ENCODE results near the gene SYNE3. TPM values are rescaled to one million over a fixed set of nuclear protein-coding genes. Genes with fewer than 3 reads are reported as not detected.
A peak's percentile ranks its signal among the peaks of the same experiment; 100 is the strongest.

SYNE3 gene
- total RNA-seq, 2 experiments from 2014 or later, result 65.8 to 81.6 TPM

DNA sequence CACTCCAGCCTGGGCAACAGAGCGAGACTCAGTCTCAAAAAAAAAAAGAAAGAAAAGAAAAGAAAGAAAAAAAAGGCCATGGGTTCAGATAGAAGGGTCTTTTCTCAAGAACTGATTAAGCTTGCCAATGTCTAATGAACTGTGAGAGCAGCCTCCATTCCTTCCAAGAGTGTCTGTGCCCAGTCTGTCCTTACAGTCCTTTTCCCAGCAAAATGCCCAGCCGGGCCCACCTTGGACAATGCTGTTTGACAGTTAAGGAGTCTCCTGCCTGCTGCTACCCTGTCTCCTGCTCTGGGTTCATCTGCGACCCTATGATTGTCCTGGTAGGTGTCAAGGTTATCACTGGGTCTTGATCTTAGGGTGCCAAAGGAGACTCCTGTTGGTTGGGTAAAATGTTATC lies 21.4 kb downstream of the SYNE3 start:
- DNase-seq, result no peak
- no peaks in the 10 kb centered on the region for H3K27me3 Mint-ChIP-seq
- H3K4me3 Mint-ChIP-seq, result no peak overlapping the region
- CTCF ChIA-PET, result interaction anchor here (1.0 to 1.1 kb wide), 2 partner anchors 9 to 39 kb away, joined by 3 read pairs; no protein-coding TSS in a partner anchor
- no peak for ATAC-seq
- peaks cover 34% of the 10 kb centered on the region for H3K36me3 Mint-ChIP-seq
- H3K4me1 Mint-ChIP-seq, result peaks cover 64% of the 10 kb centered on the region
- no peaks in the 10 kb centered on the region for H3K9me3 Mint-ChIP-seq (ENCODE audit: low read depth)
- H3K27ac Mint-ChIP-seq, result peak overlapping the region; percentile 86

- ATAC-seq, result no peak
- Mint-ChIP-seq H3K4me1 (peaks cover 66% of the 10 kb centered on the region), H3K27ac (peak overlapping the region; percentile 51), H3K36me3 (peaks cover 32% of the 10 kb centered on the region), H3K9me3 (ENCODE audit: low read depth) (no peaks in the 10 kb centered on the region), H3K27me3 (no peaks in the 10 kb centered on the region), H3K4me3 (no peak overlapping the region)
- CTCF ChIA-PET, result interaction anchor here (1.0 to 1.6 kb wide), 2 partner anchors 9 to 29 kb away, joined by 3 read pairs; no protein-coding TSS in a partner anchor
- no peak for DNase-seq
These were observed 22.0 kb downstream of the SYNE3 start for GRCh38 chr14:95494456-95494855.

DNA sequence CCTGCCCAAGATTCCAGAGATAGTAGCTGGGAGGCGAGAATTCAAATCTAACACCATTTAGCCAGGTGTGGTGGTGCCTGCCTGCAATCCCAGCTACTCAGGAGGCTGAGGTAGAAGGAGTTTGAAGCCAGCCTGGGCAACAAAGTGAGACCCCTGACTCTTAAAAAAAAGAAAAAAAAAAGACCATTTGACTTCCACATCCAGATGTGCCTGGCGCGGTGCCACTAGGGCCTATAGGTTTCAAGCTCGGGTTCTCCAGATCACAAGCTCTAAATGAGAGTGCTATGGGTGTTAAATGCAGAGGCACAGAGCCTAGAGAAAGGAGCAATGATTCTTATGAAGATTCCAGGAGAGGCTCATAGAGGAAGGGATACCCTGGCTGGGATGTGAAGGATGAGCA lies 22.5 kb downstream of the SYNE3 start:
- Mint-ChIP-seq H3K27me3 (no peaks in the 10 kb centered on the region), H3K9me3 (ENCODE audit: low read depth) (no peaks in the 10 kb centered on the region), H3K4me1 (peaks cover 62% of the 10 kb centered on the region), H3K4me3 (no peak overlapping the region), H3K36me3 (peaks cover 29% of the 10 kb centered on the region), H3K27ac (peak overlapping the region; percentile 51)
- DNase-seq, result no peak
- CTCF ChIA-PET, result interaction anchor here (1.0 to 1.6 kb wide), 3 partner anchors 8 to 30 kb away, joined by 3 read pairs; no protein-coding TSS in a partner anchor
- no peak for ATAC-seq

GRCh38 chr14:95493503-95493902 lies 22.9 kb downstream of the SYNE3 start:
- Mint-ChIP-seq H3K36me3 (peaks cover 32% of the 10 kb centered on the region), H3K27me3 (no peaks in the 10 kb centered on the region), H3K4me1 (peaks cover 61% of the 10 kb centered on the region), H3K27ac (no peak overlapping the region), H3K9me3 (ENCODE audit: low read depth) (no peaks in the 10 kb centered on the region), H3K4me3 (no peak overlapping the region)
- CTCF ChIA-PET, result interaction anchor here (1.0 to 1.6 kb wide), 4 partner anchors 15 to 33 kb away, joined by 3 to 5 read pairs (median 3); no protein-coding TSS in a partner anchor
- DNase-seq (no peak), ATAC-seq (no peak)

- peaks cover 51% of the 10 kb centered on the region for H3K4me1 Mint-ChIP-seq
- CTCF ChIA-PET, result interaction anchor here (1.4 kb wide), 1 partner anchor 17 kb away, joined by 3 read pairs; no protein-coding TSS in a partner anchor
- ATAC-seq (no peak), DNase-seq (no peak)
- H3K27me3 Mint-ChIP-seq, result no peaks in the 10 kb centered on the region
- no peak overlapping the region for H3K27ac Mint-ChIP-seq
- H3K9me3 Mint-ChIP-seq (ENCODE audit: low read depth), result no peaks in the 10 kb centered on the region
- H3K36me3 Mint-ChIP-seq, result peaks cover 35% of the 10 kb centered on the region
- no peak overlapping the region for H3K4me3 Mint-ChIP-seq
These were observed 24.4 kb downstream of the SYNE3 start for GRCh38 chr14:95491936-95492608.

DNA sequence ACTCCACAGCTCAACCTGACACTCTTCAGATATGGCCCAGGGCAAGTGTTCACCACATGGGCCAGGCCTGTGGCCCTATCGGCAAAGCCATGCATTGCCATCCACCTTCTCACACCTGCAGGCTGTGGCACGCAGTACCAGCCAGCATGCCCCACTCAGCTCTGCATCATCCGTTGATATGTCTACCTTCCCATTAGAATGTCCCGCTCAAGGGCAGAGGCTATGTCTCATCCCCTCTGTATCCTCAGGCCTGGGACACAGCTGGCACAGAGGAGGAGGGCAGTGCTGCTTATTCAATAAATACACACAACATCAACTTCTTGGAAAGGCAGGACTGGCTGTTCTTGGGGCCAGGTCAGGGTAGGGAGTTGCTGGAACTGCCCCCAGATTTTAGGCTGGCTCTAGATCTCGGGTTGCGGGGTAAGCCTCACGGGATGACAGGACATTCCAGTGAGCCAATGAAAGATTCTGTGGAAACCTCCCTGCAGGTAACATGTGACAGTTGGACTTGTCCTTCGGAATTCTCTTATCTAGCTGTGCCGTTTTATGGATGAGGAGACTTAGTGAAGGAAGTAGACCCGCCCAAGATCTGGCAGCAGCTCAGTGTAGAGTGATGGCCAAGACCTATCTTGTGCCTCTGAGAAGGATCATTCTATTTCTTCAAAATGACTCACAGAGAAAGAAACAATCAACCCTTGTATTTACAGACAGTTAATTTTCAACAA lies 25.6 kb downstream of the SYNE3 start:
- no peaks in the 10 kb centered on the region for H3K9me3 Mint-ChIP-seq (ENCODE audit: low read depth)
- DNase-seq, result no peak
- H3K27me3 Mint-ChIP-seq, result no peaks in the 10 kb centered on the region
- H3K4me3 Mint-ChIP-seq, result no peak overlapping the region
- no peak for ATAC-seq
- H3K36me3 Mint-ChIP-seq, result peaks cover 33% of the 10 kb centered on the region
- no peak overlapping the region for H3K27ac Mint-ChIP-seq
- CTCF ChIA-PET, result interaction anchor here (1.3 kb wide), 1 partner anchor 36 kb away, joined by 5 read pairs; no protein-coding TSS in a partner anchor
- H3K4me1 Mint-ChIP-seq, result peaks cover 39% of the 10 kb centered on the region

GRCh38 chr14:95490138-95490509 lies 26.3 kb downstream of the SYNE3 start:
- Mint-ChIP-seq H3K4me3 (no peak overlapping the region), H3K4me1 (peaks cover 31% of the 10 kb centered on the region)

DNA sequence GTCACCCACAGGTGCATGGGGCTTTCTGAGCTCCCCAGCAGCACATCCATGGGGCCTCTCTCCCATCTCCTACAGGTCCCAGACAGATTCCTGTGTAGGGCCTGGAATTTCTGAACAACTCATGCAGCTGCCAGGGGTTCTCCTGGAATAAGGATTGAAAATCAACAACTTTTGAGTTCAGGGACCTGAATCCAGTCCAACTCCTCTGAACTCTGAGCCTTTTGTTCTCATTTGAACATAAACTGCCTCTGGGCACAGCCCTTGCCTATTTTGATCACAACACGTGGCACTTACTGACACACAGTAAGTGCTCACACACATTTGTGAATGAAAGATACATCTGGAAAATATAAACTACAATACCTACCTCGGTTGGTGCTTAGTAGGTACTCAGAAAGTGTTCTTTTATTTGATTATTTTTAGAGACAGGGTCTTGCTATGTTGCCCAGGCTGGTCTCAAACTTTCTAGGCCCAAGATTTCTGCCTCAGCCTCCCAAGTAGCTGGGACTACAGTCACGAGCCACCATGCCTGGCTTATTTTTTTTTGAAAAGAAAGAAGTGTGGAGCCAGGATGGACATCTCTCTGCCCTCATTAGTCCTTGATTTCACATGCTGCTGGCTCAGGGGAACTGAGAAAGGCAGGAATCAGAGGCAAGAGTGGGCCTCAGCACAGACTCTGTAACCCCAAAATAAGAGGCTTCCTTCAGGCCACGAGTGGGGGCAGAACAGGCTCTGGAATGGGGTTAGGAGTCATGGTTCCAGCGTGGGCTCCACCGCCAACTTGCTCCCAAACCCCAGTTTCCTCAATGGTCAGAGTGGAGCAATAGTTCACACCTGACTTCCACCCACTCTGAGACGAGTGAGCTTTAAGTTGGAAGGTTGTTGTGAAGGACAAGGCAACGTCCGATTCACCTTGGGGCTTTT lies 27.0 kb downstream of the SYNE3 start:
- ATAC-seq (no peak), DNase-seq (no peak)
- H3K9me3 Mint-ChIP-seq (ENCODE audit: low read depth), result no peaks in the 10 kb centered on the region
- H3K36me3 Mint-ChIP-seq, result peaks cover 29% of the 10 kb centered on the region
- CTCF ChIA-PET, result interaction anchor here (1.0 to 1.3 kb wide), 2 partner anchors 38 to 47 kb away, joined by 3 to 5 read pairs; no protein-coding TSS in a partner anchor
- no peak overlapping the region for H3K4me3 Mint-ChIP-seq
- H3K27ac Mint-ChIP-seq, result peak overlapping the region; percentile 55
- no peaks in the 10 kb centered on the region for H3K27me3 Mint-ChIP-seq
- peaks cover 27% of the 10 kb centered on the region for H3K4me1 Mint-ChIP-seq

More at GRCh38 chr14:95490138-95490509, 26.3 kb downstream of the SYNE3 start:
- CTCF ChIA-PET, result interaction anchor here (1.0 to 1.3 kb wide), 2 partner anchors 37 to 48 kb away, joined by 3 to 5 read pairs; no protein-coding TSS in a partner anchor
- Mint-ChIP-seq H3K27me3 (no peaks in the 10 kb centered on the region), H3K27ac (no peak overlapping the region), H3K36me3 (peaks cover 29% of the 10 kb centered on the region), H3K9me3 (ENCODE audit: low read depth) (no peaks in the 10 kb centered on the region)
- ATAC-seq (no peak), DNase-seq (no peak)

DNA sequence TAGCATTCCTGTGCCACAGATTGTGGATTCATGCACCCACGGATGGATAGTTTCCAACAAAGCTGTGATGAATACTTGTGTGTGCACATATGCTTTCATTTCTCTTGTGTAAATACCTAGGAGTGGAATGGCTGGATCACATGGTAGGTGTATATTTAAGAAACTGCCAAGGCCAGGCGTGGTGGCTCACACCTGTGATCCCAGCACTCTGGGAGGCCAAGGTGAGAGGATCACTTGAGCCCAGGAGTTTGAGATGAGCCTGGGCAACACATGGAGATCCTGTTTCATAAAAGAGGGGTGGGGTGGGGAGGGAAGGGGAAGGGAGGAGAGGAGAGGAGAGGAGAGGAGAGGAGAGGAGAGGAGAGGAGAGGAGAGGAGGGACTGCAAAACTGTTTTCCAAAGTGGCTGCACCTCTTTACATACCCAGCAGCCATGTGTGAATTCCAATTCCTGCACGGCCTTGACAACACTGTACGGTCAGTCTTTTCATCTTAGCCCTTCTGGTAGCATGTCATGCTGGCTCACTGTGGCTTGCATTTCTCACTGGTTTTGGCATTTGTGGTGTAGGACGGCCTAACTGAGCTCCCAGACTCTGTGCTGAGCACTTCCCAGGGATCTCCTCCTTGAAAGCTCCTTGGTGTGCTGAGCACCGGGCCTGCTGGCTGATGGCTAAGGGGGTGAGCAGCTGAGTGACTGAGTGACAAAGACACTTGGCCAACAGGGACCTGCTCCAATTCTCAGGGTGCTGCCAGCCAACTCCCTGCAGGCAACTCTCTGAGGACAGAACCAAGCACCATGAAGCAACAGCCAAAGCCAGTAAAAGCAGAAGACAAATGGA lies 27.9 kb downstream of the SYNE3 start:
- H3K4me1 Mint-ChIP-seq, result peaks cover 27% of the 10 kb centered on the region
- peaks cover 24% of the 10 kb centered on the region for H3K36me3 Mint-ChIP-seq
- no peak for DNase-seq
- ATAC-seq, result no peak
- no peaks in the 10 kb centered on the region for H3K9me3 Mint-ChIP-seq (ENCODE audit: low read depth)
- H3K27me3 Mint-ChIP-seq, result no peaks in the 10 kb centered on the region
- no peak overlapping the region for H3K4me3 Mint-ChIP-seq
- CTCF ChIA-PET, result interaction anchor here (1.0 to 1.5 kb wide), 2 partner anchors 8 to 46 kb away, joined by 3 to 4 read pairs; no protein-coding TSS in a partner anchor
- peak overlapping the region; percentile 55 for H3K27ac Mint-ChIP-seq

GRCh38 chr14:95487669-95488084 lies 28.8 kb downstream of the SYNE3 start:
- H3K4me1 Mint-ChIP-seq, result peaks cover 26% of the 10 kb centered on the region
- no peaks in the 10 kb centered on the region for H3K9me3 Mint-ChIP-seq (ENCODE audit: low read depth)
- peak overlapping the region; percentile 2 for H3K27ac Mint-ChIP-seq
- peaks cover 23% of the 10 kb centered on the region for H3K36me3 Mint-ChIP-seq
- DNase-seq (no peak), ATAC-seq (no peak)
- no peak overlapping the region for H3K4me3 Mint-ChIP-seq
- H3K27me3 Mint-ChIP-seq, result no peaks in the 10 kb centered on the region
- CTCF ChIA-PET, result interaction anchor here (1.5 kb wide), 1 partner anchor 9 kb away, joined by 4 read pairs; no protein-coding TSS in a partner anchor

- ATAC-seq (no peak), DNase-seq (no peak)
- H3K4me3 Mint-ChIP-seq, result no peak overlapping the region
- no peak overlapping the region for H3K27ac Mint-ChIP-seq
- H3K36me3 Mint-ChIP-seq, result peaks cover 17% of the 10 kb centered on the region
- no peaks in the 10 kb centered on the region for H3K27me3 Mint-ChIP-seq
- CTCF ChIA-PET, result interaction anchor here (1.5 kb wide), 1 partner anchor 10 kb away, joined by 4 read pairs; no protein-coding TSS in a partner anchor
- peaks cover 23% of the 10 kb centered on the region for H3K4me1 Mint-ChIP-seq
- no peaks in the 10 kb centered on the region for H3K9me3 Mint-ChIP-seq (ENCODE audit: low read depth)
These were observed 29.4 kb downstream of the SYNE3 start for GRCh38 chr14:95486875-95487668.
